Ovary (tissue), 3 donors: ENCODE measurements around the gene JAK2.

Source experiments
- CTCF ChIP-seq, 3 donors: fragments of 450-650 bp in 2 of 3; fragments of 200-600 bp in 1 of 3; IDR thresholded peaks; one replicate each; pipeline versions ENCODE4 v1.5.1 to v1.8.0; 2016 to 2022; ENCODE audit warnings: antibody characterized with exemption in 3 of 3, mild to moderate bottlenecking in 1 of 3
- EP300 ChIP-seq: sonication (generic); formaldehyde crosslinking; IDR thresholded peaks from one replicate; pipeline ENCODE4 v1.6.1; 2017; ENCODE audit warnings: antibody characterized with exemption
- POLR2A ChIP-seq: fragments of 450-650 bp; IDR thresholded peaks from one replicate; pipeline ENCODE4 v1.6.1; 2017; ENCODE audit warnings: antibody characterized with exemption, mild to moderate bottlenecking, moderate library complexity
- donor health status: DM: no; HTN: no; CAD: no.

GRCh38 chr9:4987961-4988421, 2.9 kb downstream of the JAK2 start:
- TF ChIP-seq CTCF (IDR thresholded peaks at IDR 0.05) (peak; percentile 49 to 65 (median 58)), POLR2A (no peak), EP300 (no peak)
